SK-N-SH treated with all-trans-retinoic acid at 6 μM for 48 hours (cell line): ENCODE data around the gene RPL21.
"Not testable (repeated sequence)": the region's sequence is repeated elsewhere in the genome, so short reads cannot be mapped to it uniquely, and the experiment has no call there.

Experiments
- ATAC-seq: fragments of 200-7000 bp; cut with Tn5 transposase; 3 replicates; pipeline ENCODE4 v1.9.1; 2020; ENCODE audit warnings: mild to moderate bottlenecking, moderate library complexity
- ARNTL ChIP-seq: fragments of 450-650 bp; formaldehyde crosslinking; IDR thresholded peaks from 2 replicates; pipeline ENCODE4 v1.5.0; 2020; ENCODE audit warnings: low read depth, mild to moderate bottlenecking, moderate library complexity, borderline replicate concordance
- BACH2 ChIP-seq: fragments of 250-450 bp; sonication (Bioruptor Pico); IDR thresholded peaks from 2 replicates; pipeline ENCODE4 v1.9.0; 2021; ENCODE audit warnings: mild to moderate bottlenecking, borderline replicate concordance
- CREB5 ChIP-seq: fragments of 250-450 bp; sonication (Bioruptor Pico); IDR thresholded peaks from 2 replicates; pipeline ENCODE4 v1.5.1; 2020; ENCODE audit warnings: low read depth, mild to moderate bottlenecking, moderate library complexity
- CSDC2 ChIP-seq: fragments of 250-450 bp; sonication (Bioruptor Pico); IDR thresholded peaks from 2 replicates; pipeline ENCODE4 v1.5.0; 2020; ENCODE audit warnings: mild to moderate bottlenecking, moderate library complexity
- CSRNP3 ChIP-seq: fragments of 250-450 bp; sonication (Bioruptor Pico); IDR thresholded peaks from 2 replicates; pipeline ENCODE4 v1.5.1; 2021; ENCODE audit warnings: mild to moderate bottlenecking, moderate library complexity
- ESRRG ChIP-seq: fragments of 250-450 bp; sonication (Bioruptor Pico); IDR thresholded peaks from 2 replicates; pipeline ENCODE4 v1.6.1; 2021; ENCODE audit warnings: mild to moderate bottlenecking
- ISL1 ChIP-seq: fragments of 250-450 bp; sonication (Bioruptor Pico); IDR thresholded peaks from 2 replicates; pipeline ENCODE4 v2.1.2; 2022; ENCODE audit warnings: mild to moderate bottlenecking, moderate library complexity
- OSR1 ChIP-seq: fragments of 250-450 bp; sonication (Bioruptor Pico); IDR thresholded peaks from 2 replicates; pipeline ENCODE4 v1.8.0; 2022; ENCODE audit warnings: moderate library complexity, mild to moderate bottlenecking, inconsistent platforms
- PATZ1 ChIP-seq: fragments of 250-450 bp; sonication (Bioruptor Pico); IDR thresholded peaks from 2 replicates; pipeline ENCODE4 v1.8.0; 2020; ENCODE audit warnings: mild to moderate bottlenecking, moderate library complexity, borderline replicate concordance
- POU6F1 ChIP-seq: fragments of 250-450 bp; sonication (Bioruptor Pico); IDR thresholded peaks from 2 replicates; pipeline ENCODE4 v1.8.0; 2021; ENCODE audit warnings: low read depth, mild to moderate bottlenecking, moderate library complexity, borderline replicate concordance
- RARB ChIP-seq: fragments of 250-450 bp; sonication (Bioruptor Pico); IDR thresholded peaks from 2 replicates; pipeline ENCODE4 v1.8.0; 2021; ENCODE audit warnings: mild to moderate bottlenecking, moderate library complexity
- SNAI2 ChIP-seq: fragments of 250-450 bp; sonication (Bioruptor Pico); IDR thresholded peaks from 2 replicates; pipeline ENCODE4 v1.5.0; 2020; ENCODE audit warnings: mild to moderate bottlenecking, moderate library complexity
- TCF4 ChIP-seq: fragments of 250-450 bp; sonication (Bioruptor Pico); IDR thresholded peaks from 2 replicates; pipeline ENCODE4 v1.8.0; 2021; ENCODE audit warnings: mild to moderate bottlenecking, moderate library complexity, borderline replicate concordance
- TOX ChIP-seq: fragments of 250-450 bp; sonication (Bioruptor Pico); IDR thresholded peaks from 2 replicates; pipeline ENCODE4 v1.8.0; 2021; ENCODE audit warnings: mild to moderate bottlenecking, moderate library complexity, borderline replicate concordance
- TSHZ2 ChIP-seq: fragments of 250-450 bp; sonication (Bioruptor Pico); IDR thresholded peaks from 2 replicates; pipeline ENCODE4 v1.5.0; 2020; ENCODE audit warnings: mild to moderate bottlenecking, moderate library complexity
- ZC3H10 ChIP-seq: fragments of 250-450 bp; sonication (Bioruptor Pico); IDR thresholded peaks from 2 replicates; pipeline ENCODE4 v1.5.1; 2021; ENCODE audit warnings: mild to moderate bottlenecking, moderate library complexity
- ZFP3 ChIP-seq: fragments of 250-450 bp; sonication (Bioruptor Pico); IDR thresholded peaks from 2 replicates; pipeline ENCODE4 v1.5.0; 2020; ENCODE audit warnings: mild to moderate bottlenecking, moderate library complexity
- ZFP30 ChIP-seq: fragments of 450-650 bp; formaldehyde crosslinking; IDR thresholded peaks from 2 replicates; pipeline ENCODE4 v1.5.0; 2022; ENCODE audit warnings: mild to moderate bottlenecking, moderate library complexity
- ZNF565 ChIP-seq: fragments of 450-650 bp; formaldehyde crosslinking; conservative IDR thresholded peaks from 2 replicates; pipeline ENCODE4 v1.5.0; 2020; ENCODE audit warnings: low read depth, mild to moderate bottlenecking, moderate library complexity
- ZNF70 ChIP-seq: fragments of 450-650 bp; formaldehyde crosslinking; IDR thresholded peaks from 2 replicates; pipeline ENCODE4 v1.5.0; 2020; ENCODE audit warnings: mild to moderate bottlenecking, moderate library complexity
- ZNF8 ChIP-seq: fragments of 450-650 bp; formaldehyde crosslinking; IDR thresholded peaks from 2 replicates; pipeline ENCODE4 v1.5.0; 2020; ENCODE audit warnings: mild to moderate bottlenecking, moderate library complexity

The RPL21 gene

GRCh38 chr13:27219611-27220010 lies 31.7 kb upstream of the RPL21 start:
- ATAC-seq, result no peak
- TF ChIP-seq POU6F1 (CRISPR knock-in tag) (no peak), ZC3H10 (no peak), TOX (CRISPR knock-in tag) (no peak), ARNTL (CRISPR knock-in tag) (no peak), ZFP3 (CRISPR knock-in tag) (no peak), RARB (CRISPR knock-in tag) (no peak), ZNF8 (CRISPR knock-in tag) (no peak), CSRNP3 (CRISPR knock-in tag) (no peak), ZFP30 (no peak), OSR1 (CRISPR knock-in tag) (no peak), ZNF565 (CRISPR knock-in tag) (no peak), ISL1 (CRISPR knock-in tag) (no peak), TCF4 (CRISPR knock-in tag) (no peak), BACH2 (CRISPR knock-in tag) (no peak), ZNF70 (CRISPR knock-in tag) (no peak), TSHZ2 (no peak), PATZ1 (no peak), ESRRG (CRISPR knock-in tag) (no peak), SNAI2 (CRISPR knock-in tag) (no peak)

GRCh38 chr13:27222100-27222499 lies 29.3 kb upstream of the RPL21 start:
- not testable (repeated sequence) for ATAC-seq

- TF ChIP-seq CREB5 (CRISPR knock-in tag) (no peak), ZFP30 (no peak)
- TF ChIP-seq, all 23 proteins: peak for 0
Observed at GRCh38 chr13:27226991-27227390, 24.4 kb upstream of the RPL21 start.

GRCh38 chr13:27228131-27228530 lies 23.2 kb upstream of the RPL21 start:
- no peak for ATAC-seq
- TF ChIP-seq ZNF565 (CRISPR knock-in tag) (no peak), TCF4 (CRISPR knock-in tag) (no peak), ZC3H10 (no peak), CSRNP3 (CRISPR knock-in tag) (no peak), POU6F1 (CRISPR knock-in tag) (no peak), TSHZ2 (no peak), CSDC2 (CRISPR knock-in tag) (no peak)

More at GRCh38 chr13:27226991-27227390, 24.4 kb upstream of the RPL21 start:
- ATAC-seq, result no peak
